CD4-positive, alpha-beta T cell treated with Interleukin-12 subunit alpha and Interleukin-12 subunit beta, for 1 hour (primary cell): Measurements from ENCODE around the gene RPS24.

Source experiments
- DNase-seq: peaks from one replicate; pipeline ENCODE4 v3.0.0-alpha.2; 2020

Gene RPS24

GRCh38 chr10:78028438-78029268 is 5.0 kb upstream of the RPS24 start:
- peak; percentile 32 for DNase-seq

GRCh38 chr10:78029269-78030226 is 4.1 kb upstream of the RPS24 start, which contains the start of gene POLR3A:
Gene POLR3A (minus strand): TSS chr10:78029515. CDS start chr10:78029407, 108 bp downstream.
- DNase-seq: peak; percentile 94

DNA sequence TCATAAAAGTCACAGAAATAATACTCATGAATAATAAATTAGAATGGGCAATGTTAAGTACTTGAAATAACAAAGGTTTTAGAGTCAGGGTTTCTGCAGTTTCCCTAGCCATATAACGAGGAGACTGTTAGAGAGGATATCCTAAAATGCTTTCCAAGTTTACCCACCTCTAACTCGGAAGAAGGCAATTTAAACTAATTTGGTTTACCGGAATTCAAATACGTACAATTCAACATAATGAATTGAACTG is 351 bp upstream of the RPS24 start:
- DNase-seq: no peak

GRCh38 chr10:78035025-78035424 is 1.4 kb downstream of the RPS24 start:
- DNase-seq: no peak

- DNase-seq: no peak
Observed at GRCh38 chr10:78035437-78035836, 1.8 kb downstream of the RPS24 start.

DNA sequence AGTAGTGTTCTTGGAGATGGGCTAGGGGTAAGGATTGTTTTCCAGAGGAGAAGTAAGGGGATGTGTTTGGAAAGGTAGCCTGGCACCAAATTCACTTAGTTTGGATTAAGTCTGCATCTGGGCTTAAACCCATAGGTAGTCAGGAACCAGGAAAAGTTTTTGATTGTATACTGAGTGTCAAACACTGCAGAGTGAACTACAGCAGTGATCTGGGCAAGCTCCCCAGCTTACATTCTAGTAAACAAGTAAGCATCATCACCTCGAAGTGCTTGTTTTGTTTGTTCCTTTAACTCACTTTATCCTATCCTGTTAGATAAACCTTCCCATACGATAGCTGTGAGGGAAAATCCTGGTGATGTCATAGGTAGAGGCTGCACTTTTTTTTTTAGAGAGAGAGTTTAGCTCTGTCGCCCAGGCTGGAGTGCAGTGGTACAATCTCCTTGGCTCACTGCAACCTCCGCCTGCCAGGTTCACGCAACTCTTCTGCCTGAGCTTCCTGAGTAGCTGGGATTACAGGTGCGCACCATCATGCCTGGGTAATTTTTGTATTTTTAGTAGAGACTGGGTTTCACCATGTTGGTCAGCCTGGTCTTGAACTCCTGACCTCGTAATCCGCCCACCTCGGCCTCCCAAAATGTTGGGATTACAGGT is 2.4 kb downstream of the RPS24 start:
- no peak for DNase-seq

- DNase-seq: no peak
Observed at GRCh38 chr10:78038105-78038504, 4.4 kb downstream of the RPS24 start.

- DNase-seq: no peak
Observed at GRCh38 chr10:78038791-78039547, 5.3 kb downstream of the RPS24 start.

GRCh38 chr10:78039743-78040142 is 6.1 kb downstream of the RPS24 start:
- no peak for DNase-seq

DNA sequence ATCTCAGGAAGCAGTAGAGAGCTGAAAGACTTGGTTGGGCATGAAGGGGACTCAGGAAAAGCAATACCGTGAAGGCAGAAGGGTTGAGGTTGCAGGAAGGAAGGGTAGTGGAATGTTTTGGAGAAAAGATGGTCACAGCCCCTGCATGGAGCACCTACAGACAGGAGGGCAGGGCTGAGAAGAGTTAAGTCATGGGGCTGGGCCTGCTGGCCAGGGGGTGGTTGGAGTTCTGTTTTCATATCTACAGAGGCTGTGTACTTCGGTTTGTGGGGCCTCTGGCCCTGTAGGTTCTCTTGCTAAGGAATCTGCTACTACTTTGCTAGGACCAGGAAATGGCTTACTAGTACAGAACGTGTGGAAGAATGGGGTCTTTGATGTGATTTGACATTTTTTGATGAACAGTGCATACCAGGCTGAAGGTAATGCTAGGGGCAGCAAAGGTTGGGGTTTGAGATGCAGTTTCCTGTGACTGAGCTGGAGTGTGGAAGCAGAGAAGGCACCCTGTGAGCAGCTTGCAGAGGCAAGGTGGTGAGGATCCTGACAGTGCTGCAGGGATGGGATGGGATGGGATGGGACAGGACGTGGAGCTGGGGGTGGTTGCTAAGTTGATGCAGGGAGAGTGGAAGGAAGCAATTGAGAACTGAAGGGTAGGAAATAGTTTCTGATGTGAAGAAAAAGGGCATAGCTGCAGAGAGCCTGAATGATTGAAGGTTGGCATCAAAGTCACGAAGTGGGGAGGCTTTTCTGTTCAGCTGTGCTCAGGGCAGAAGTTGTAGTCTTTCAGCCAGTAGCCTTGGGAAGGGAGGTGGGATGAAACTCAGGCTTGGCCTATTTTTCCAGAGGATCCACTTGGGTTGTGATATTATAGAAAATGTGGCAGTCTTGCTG is 7.8 kb downstream of the RPS24 start:
- no peak for DNase-seq

DNA sequence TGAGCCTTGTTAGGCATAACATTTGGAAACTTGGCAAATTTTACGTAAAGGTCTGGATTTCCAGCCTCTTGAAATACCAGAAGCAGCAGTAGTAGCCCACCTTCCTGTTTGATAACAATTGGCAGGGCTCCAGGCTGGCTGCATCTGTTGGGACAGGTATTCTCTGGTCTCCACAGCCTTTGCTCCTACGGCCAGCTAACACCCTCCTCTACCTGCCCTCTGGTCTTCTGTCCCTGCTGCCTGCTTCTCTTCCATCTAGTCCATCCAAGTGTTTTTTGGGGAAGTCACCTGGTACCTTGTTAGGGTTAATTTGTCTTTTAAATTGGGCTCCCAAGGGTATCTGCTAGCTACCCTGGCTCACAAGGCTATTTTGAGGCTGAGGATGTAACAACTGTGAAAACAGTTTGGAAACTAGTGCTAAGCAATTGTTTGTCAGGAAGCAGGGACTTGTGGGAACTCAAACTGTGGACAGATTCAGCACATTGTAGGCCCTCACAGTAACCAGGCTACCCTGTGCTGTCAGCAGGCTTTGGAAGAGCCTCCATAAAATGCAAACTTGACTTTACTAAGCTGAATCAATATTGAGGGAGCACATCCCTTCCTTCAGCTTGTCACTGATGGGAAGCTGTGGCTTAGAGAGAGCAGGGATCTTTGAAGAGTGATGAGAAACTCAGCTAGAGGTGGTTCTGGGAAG is 8.5 kb downstream of the RPS24 start:
- DNase-seq: no peak

DNA sequence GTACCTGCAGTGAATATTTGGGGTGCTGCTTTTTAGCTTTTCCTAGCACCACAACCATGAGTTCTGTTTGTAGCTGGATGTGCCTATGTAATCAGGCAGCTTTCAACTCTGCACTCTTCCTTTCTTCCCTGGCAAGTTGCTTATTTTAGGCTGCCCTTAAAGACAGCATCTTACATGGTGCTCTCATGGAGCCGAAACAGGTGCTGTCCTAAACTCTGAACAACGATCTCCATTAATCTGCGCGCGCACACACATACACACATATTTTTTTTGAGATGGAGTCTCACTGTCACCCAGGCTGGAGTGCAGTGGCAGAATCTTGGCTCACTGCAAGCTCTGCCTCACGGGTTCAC is 9.1 kb downstream of the RPS24 start:
- no peak for DNase-seq

- DNase-seq: no peak
Observed at GRCh38 chr10:78044179-78044578, 10.5 kb downstream of the RPS24 start.

DNA sequence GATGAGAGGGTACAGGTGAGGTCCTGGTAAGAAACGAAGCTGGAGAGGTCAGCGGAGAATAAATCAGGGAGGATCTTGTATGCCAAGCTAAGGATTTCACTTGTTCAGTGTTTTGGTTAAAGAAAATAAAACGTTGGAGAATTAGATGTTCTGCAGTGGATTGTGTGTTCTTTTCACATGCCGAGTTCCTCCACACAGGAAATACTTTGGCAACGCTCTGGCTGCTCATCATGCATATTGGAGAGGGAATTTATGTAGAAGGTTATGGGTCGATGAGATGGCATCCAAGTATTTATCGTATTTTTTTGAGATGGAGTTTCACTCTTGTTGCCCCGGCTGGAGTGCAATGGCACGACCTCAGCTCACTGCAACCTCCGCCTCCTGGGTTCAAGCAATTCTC is 11.0 kb downstream of the RPS24 start:
- no peak for DNase-seq

- DNase-seq: no peak
Observed at GRCh38 chr10:78045237-78045636, 11.6 kb downstream of the RPS24 start.

DNA sequence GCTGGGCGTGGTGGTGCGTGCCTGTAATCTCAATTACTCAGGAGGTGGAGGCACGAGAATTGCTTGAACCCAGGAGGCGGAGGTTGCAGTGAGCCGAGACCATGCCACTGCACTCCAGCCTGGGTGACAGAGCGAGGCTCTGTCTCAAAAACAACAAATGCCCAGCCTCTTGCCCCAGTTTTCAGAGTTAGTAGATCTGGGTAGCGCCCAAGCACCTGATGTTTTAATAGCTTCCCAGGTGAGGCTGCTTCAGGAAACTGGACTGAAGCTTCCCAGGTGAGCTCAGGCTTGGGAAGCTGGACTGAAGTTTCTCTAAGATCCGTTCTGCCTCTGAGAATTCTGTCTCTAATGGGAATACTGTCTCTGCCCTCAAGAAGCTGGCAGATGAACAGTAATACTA is 12.2 kb downstream of the RPS24 start:
- DNase-seq: no peak

DNA sequence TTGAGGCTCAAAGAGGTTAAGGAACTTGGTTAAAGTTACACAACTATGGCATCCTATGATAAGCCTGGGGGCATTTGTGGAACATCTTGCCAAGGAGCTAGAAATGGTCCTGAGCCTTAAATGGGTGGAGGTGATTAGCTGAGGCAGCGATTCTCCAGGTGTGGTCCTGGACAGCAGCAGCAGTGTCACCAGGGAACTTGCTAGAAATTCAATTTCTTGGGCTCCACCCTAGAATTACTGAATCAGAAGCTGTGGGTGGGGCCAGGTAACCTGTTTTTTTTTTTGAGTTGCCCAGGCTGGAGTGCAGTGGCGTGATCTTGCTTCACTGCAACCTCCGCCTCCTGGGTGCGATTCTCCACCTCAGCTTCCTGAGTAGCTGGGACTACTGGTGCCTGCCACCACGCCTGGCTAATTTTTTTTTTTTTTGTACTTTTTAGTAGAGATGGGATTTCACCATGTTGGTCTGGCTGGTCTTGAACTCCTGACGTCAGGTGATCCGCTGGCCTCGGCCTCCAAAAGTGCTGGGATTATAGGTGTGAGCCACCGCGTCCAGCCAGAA is 13.1 kb downstream of the RPS24 start:
- no peak for DNase-seq

DNA sequence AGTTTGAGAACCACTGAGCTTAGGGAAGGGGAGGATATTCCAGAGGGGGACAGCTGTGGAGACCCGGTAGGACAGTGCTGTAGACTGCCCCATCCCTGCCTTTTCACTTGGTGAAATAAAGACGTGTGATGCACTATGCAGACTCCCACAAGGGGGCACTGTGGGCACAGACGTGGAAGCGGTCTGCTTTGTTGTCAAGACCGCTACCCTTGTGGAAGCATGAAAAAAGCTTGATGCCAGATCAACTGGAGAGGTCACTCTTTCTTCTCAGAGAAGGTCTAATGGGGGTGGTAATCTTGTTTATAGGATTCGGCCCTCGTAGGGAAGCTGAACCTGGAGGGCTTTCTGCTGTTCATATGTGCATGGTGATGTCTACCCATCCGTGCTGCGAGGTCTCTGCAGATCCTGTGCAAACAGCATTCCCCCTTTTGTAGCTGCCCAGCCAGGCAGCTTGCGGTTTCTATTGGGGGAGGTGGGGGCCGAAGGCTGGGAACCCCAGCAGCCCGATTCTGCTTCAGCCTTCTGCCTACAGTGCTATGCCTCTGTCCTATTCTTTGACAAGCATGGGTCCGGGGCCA is 13.7 kb downstream of the RPS24 start:
- DNase-seq: peak; percentile 79

DNA sequence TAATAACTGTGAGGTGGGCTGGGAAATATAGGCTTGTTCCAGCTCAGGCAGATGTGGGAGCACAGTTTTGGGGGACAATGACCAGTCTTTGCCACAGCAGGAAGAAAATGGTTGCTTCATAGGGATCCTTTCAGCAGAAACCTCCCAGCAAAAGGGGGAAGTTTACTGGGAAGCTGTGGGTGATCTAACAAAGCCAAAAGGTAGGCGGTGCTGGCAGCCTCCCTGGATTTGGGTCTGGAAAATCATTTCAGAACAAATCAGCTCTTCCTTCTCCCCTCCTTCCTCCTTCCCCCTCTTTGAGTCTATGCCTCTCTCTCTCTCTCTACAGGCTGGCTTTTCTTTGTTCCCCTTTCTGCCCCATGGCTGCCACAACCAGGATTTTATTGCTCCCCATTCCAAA is 16.2 kb downstream of the RPS24 start:
- DNase-seq: no peak

- no peak for DNase-seq
Observed at GRCh38 chr10:78053211-78053868, 19.7 kb downstream of the RPS24 start.
